ENCODE results near the gene TMEM132C.
"Not testable (repeated sequence)": the region's sequence is repeated elsewhere in the genome, so short reads cannot be mapped to it uniquely, and the experiment has no call there.

The TMEM132C gene

GRCh38 chr12:128571906-128572810 is 305.2 kb downstream of the TMEM132C start:
- no peak for DNase-seq

- DNase-seq = no peak
Measured at GRCh38 chr12:128573907-128574306, 306.9 kb downstream of the TMEM132C start.

- DNase-seq = no peak
Measured at GRCh38 chr12:128578045-128578444, 311.1 kb downstream of the TMEM132C start.

DNA sequence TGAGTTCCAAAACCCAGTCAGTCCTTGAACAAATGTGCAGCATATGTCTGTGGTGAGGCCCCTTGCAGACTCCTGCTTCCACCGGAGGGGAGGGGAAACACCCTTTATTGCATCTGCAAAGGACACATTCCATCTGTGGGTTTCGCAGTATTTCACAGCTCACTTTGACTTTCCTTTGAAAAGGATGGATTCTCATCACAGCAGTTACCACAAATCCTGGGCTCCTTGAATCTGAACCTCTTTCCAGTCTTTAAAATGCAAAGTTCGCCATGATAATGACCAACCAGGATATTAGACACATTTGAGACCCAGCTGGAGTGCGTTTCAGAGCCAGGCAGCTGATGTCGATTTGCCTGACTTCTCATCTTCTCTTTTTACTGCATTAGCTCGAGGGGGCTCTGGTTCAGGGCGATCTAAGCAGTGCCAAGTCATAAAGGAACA is 314.4 kb downstream of the TMEM132C start:
- DNase-seq = no peak

DNA sequence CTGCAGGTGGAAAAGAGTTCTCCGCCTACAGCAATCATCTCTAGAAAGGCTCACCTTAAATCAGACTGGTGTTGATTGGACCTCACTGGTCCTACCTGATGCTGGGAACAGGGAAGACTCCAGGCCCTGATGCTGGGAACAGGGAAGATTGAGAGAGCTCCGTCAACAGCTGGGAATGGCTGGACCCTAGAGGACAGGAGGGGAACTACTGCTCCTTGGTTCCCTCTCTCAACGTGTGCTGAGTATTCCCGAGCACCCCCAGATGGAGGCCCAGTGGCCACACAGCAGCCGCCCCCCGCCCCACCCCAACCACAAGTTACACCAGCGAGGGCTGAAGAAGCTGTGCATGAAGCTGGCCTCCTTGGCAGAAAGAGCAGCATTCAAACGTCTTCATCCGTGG is 316.5 kb downstream of the TMEM132C start:
- DNase-seq = no peak

DNA sequence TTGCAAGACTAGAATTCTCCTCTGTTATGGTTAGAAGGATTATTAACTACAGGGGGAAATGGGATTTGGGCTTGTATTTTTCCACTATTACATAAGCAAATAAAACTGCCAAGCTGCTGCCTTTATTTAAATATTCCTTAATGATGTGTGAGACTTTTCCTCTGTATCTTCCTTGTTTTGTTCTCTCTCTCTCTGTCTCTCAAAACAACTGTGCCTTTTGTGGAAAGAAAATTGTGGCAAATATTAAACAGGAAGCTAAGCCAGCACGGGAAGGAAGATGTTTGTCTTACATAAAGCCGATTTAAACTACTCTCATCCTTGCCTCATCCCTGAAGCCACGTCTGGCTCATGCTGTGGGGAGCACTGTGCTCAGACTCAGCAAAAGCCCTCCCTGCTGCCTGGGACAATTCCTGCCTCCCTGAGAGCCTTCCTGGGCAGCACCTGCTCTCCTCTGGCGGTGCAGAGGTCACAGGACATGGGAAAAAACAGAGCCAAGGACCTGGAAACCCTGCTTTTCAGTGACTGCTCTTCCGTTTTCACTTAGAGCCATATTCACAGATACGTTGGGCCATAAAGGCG is 319.6 kb downstream of the TMEM132C start:
- DNase-seq = no peak

DNA sequence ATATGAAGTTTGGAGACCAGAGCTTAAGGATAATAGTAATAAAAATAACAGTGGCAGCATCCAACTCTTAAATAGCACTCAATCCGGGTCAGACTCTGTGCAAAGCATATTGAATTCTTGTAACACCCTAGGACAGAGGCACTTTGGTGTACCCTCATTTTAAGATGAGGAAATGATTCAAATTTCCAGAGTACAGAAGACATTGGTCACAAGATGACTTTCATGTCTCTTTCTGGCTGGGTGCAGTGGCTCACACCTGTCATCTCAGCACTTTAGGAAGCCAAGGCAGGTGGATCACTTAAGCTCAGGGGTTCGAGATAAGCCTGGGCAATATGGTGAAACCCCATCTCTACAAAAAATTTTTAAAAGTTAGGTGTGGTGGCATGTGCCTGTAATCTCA is 320.9 kb downstream of the TMEM132C start:
- no peak for DNase-seq

- no peak for DNase-seq
Measured at GRCh38 chr12:128592220-128592744, 325.3 kb downstream of the TMEM132C start.

GRCh38 chr12:128594521-128594920 is 327.6 kb downstream of the TMEM132C start:
- no peak for DNase-seq

- DNase-seq = no peak
Measured at GRCh38 chr12:128595609-128596008, 328.6 kb downstream of the TMEM132C start.

GRCh38 chr12:128600886-128601285 is 333.9 kb downstream of the TMEM132C start:
- DNase-seq = no peak

DNA sequence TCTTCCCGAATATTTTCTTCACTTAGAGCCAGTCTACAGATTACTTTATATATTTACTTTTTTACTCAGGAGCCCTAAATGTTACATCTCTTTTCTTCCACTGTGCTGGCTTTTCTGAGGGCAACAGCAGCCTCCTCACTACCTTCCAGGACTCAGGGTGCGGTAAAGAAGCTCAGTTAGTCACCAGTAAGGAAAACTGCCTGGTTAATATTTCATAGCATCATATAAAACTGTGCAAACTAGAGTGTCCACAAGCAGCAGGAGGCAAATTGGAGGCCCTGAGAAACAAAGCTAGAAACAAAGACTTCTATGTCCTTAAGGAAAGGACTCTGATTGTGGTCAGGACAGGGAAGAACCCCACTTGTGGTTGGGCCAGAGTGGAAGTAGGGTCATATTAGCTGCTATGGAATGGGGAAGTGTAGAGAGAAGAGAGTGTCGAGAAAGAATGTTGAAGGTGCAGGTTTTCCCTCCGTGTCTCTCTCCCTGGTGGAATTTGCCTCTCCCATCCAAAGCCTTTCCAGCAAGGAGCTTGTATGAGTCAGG is 336.7 kb downstream of the TMEM132C start:
- DNase-seq = no peak

DNA sequence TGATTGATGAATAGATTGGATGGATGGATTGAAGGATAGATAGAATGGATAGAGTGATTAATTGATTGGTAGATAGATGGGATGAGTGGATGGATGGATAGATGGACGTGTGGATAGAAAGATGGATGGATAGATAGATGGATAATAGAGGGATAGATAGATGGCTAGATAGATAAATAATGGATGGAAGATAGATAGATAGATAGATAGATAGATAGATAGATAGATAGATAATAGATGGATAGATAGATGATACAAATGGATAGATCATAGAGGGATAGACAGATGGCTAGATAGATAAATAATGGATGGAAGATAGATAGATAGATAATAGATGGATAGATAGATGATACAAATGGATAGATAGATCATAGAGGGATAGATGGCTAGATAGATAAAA is 337.2 kb downstream of the TMEM132C start:
- not testable (repeated sequence) for DNase-seq

DNA sequence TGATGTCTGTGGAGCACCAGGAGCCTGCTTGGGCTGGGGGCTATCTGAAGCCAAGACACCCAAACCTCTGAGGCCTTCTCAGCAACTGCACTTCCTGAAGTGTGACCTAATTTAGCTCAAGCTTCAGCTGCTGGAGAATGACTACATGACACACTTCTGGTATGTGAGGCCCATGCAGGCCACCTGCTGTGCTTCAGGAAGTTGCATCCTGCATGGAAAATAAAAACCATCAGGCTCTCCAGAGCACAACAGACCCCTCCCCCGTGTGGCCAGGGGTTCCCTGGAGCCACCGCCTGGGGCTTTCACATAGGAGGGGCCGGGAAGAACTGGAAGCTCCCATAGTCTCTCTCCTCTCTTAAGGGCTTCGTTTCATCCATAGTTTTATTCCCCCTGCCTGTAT is 339.1 kb downstream of the TMEM132C start:
- DNase-seq = no peak

- no peak for DNase-seq
Measured at GRCh38 chr12:128606538-128606937, 339.6 kb downstream of the TMEM132C start.

DNA sequence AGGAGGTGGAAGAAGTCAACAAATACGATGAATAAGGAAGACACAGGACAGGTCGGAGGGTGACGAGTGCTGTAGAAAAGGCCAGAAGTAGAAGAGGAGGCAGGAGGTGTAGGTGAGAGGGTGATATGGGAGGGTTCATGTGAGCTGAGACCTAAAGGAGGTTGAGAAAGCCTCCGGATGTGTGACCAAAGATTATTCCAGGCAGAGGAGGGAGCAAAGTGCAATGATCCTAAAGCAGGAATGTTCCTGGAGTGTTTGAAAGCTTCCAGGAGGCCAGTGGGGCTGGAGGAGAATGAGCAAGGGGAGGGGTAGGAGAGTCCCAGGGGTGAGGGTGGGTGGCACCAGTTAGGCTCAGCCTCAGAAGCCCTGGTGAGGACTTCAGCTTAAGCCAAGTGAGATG is 340.0 kb downstream of the TMEM132C start:
- no peak for DNase-seq

DNA sequence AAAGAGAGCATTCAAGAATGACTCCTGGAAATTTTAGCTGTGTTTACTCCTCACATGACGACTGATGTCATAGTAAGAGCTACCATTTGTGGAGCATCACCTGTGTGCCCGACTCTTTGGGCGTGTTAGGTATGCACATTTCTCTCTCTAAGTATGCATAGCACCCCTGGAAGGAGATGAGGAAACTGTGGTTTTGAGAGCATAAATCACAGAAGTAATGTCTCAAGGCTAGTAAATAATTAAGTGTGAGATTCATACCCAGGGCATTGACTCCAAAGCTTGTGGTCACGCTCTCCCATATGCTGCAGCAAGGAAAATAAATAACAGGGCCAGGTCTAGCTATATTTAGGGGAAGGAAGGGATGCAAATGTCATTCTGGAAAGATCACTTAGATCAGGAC is 340.7 kb downstream of the TMEM132C start:
- DNase-seq = no peak

- DNase-seq = no peak
Measured at GRCh38 chr12:128609861-128610260, 342.9 kb downstream of the TMEM132C start.

DNA sequence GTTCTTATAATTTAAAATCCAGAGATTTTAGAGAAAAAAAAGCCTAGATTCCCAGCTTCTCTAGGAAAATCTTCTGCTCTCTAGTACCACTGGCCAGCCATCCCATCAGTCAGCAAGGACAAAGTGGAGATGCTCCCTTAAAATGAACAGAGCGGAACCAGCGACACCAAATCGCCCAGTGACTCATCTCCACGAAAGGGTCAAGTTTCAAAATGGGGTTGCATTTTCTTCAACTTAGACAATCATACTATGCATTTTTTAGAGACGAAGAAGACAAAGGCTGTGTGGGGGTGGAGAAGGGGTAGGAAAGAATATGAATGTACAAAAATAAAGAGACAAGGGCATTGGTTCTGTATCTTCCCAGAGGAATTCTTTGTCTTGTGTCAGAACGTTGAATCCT is 344.8 kb downstream of the TMEM132C start:
- no peak for DNase-seq

- DNase-seq = no peak
Measured at GRCh38 chr12:128612150-128612850, 345.3 kb downstream of the TMEM132C start.

DNA sequence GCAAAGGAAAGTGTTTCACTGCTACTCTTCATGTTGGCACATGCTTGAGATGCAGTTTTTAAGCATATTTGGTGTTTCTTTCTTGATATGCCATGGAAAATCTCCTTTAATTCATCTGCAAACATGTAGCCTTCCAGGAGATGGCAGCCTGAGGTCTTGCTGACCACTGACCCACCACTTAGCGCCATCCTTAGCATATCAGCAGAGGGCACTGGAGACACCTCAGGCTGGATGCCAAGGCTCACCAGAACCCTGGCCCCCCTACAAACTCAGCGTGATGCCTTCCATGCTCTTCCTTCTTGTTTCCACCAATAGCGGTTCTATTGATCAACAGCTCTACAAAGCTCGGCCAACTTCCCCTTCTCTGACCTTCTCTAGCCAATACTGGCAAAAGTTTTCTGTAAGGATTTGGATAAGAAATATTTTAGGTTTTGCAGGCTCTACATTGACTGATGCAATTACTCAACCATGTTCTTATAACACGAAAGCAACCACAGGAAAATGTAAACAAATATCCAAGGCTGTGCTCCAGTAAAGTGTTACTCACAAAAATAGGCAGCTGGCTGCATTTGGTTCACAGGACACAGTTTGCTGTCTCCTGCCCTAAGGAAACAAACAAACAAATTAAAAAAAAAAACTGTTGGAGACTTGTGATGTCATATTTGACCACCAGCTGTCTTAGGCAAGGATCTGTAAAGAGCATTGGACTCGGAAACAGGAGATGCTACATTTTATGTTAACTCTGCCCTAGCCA is 347.0 kb downstream of the TMEM132C start:
- DNase-seq = no peak

GRCh38 chr12:128617304-128617833 is 350.4 kb downstream of the TMEM132C start:
- no peak for DNase-seq

Data from SW 1271 (cell line).